WTC11 (cell line): ENCODE results near the gene NOC2L.

Source experiments
- GABPB1 ChIP-seq: sonication (generic); formaldehyde crosslinking; IDR thresholded peaks from 2 replicates; pipeline ENCODE4 v1.8.1; 2023; ENCODE audit warnings: mild to moderate bottlenecking, missing genetic modification reagents
- JUN ChIP-seq: sonication (generic); formaldehyde crosslinking; IDR thresholded peaks from 2 replicates; pipeline ENCODE4 v1.8.0; 2023; ENCODE audit warnings: mild to moderate bottlenecking, missing genetic modification reagents
- SMAD4 ChIP-seq: sonication (generic); formaldehyde crosslinking; IDR thresholded peaks from 2 replicates; pipeline ENCODE4 v1.8.0; 2022; ENCODE audit warnings: mild to moderate bottlenecking, missing genetic modification reagents
- ZNF396 ChIP-seq: fragments of 250-450 bp; sonication (Bioruptor Pico); IDR thresholded peaks from 2 replicates; pipeline ENCODE4 v1.8.0; 2021; ENCODE audit warnings: mild to moderate bottlenecking, moderate library complexity, borderline replicate concordance
- ZNF416 ChIP-seq: fragments of 250-450 bp; sonication (Bioruptor Pico); IDR thresholded peaks from 2 replicates; pipeline ENCODE4 v1.9.0; 2021; ENCODE audit warnings: mild to moderate bottlenecking, inconsistent platforms
- TF ChIP-seq, protein P1 (sequence below): sonication (generic); formaldehyde crosslinking; IDR thresholded peaks from 2 replicates; pipeline ENCODE4 v1.8.0; 2022; ENCODE audit warnings: mild to moderate bottlenecking, missing genetic modification reagents
- TF ChIP-seq, protein P2 (sequence below): fragments of 200-600 bp; IDR thresholded peaks from 2 replicates; pipeline ENCODE4 v1.8.0; 2022; ENCODE audit warnings: antibody characterized with exemption
- TF ChIP-seq, protein P3 (sequence below): sonication (generic); formaldehyde crosslinking; IDR thresholded peaks from 2 replicates; pipeline ENCODE4 v1.8.1; 2023; ENCODE audit warnings: mild to moderate bottlenecking, missing genetic modification reagents, moderate library complexity
- TF ChIP-seq, protein P4 (sequence below): sonication (generic); formaldehyde crosslinking; IDR thresholded peaks from 2 replicates; pipeline ENCODE4 v1.8.0; 2022; ENCODE audit warnings: mild to moderate bottlenecking, missing genetic modification reagents

DNA sequence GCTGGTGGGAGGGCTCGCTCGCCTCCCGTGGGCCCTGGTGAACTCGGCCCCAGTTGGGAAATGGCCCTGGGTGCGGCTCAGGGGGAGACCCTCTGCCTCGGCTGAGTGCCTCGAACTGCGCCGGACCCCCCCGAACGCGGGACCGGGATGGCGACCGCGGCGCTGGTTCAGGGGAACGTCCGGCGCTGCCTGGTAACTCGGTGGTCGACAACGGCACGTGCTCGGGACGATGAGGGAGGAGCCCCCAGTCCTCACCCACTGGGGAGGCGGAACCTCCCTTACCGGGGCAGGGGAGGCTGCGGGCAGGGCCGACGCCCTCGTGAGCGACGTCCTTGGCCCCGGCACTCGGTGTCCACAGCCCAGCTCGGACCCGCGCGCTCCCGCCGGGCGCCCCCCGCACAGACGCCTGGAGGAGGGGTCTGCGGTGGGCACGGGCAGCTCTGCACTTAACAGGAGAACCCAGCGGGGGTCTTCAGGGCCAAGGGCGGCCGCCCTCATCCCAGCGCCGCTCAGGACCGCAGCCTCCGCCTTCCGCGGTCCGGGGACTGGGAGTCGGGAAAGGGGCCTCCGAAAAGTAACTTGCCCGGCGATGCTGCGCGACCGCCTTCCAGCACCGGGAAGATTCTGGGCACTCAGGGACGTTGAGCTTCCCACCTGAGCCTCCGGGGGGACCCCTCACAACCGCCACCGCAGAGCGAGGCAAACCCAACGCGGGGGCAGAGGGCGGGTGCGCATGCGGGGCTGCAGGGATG, 39.1 kb upstream of the NOC2L start:
- TF ChIP-seq, protein P1, sequence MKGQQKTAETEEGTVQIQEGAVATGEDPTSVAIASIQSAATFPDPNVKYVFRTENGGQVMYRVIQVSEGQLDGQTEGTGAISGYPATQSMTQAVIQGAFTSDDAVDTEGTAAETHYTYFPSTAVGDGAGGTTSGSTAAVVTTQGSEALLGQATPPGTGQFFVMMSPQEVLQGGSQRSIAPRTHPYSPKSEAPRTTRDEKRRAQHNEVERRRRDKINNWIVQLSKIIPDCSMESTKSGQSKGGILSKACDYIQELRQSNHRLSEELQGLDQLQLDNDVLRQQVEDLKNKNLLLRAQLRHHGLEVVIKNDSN (CRISPR knock-in tag) = no peak
- TF ChIP-seq, protein P2, sequence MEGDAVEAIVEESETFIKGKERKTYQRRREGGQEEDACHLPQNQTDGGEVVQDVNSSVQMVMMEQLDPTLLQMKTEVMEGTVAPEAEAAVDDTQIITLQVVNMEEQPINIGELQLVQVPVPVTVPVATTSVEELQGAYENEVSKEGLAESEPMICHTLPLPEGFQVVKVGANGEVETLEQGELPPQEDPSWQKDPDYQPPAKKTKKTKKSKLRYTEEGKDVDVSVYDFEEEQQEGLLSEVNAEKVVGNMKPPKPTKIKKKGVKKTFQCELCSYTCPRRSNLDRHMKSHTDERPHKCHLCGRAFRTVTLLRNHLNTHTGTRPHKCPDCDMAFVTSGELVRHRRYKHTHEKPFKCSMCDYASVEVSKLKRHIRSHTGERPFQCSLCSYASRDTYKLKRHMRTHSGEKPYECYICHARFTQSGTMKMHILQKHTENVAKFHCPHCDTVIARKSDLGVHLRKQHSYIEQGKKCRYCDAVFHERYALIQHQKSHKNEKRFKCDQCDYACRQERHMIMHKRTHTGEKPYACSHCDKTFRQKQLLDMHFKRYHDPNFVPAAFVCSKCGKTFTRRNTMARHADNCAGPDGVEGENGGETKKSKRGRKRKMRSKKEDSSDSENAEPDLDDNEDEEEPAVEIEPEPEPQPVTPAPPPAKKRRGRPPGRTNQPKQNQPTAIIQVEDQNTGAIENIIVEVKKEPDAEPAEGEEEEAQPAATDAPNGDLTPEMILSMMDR = no peak
- TF ChIP-seq, protein P3, sequence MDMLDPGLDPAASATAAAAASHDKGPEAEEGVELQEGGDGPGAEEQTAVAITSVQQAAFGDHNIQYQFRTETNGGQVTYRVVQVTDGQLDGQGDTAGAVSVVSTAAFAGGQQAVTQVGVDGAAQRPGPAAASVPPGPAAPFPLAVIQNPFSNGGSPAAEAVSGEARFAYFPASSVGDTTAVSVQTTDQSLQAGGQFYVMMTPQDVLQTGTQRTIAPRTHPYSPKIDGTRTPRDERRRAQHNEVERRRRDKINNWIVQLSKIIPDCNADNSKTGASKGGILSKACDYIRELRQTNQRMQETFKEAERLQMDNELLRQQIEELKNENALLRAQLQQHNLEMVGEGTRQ (CRISPR knock-in tag) = 0 out of 2 replicates have a peak, but pooled peaks have one; percentile 7
- no peak for TF ChIP-seq ZNF416
- no peak for TF ChIP-seq JUN (CRISPR knock-in tag)
- no peak for TF ChIP-seq GABPB1 (CRISPR knock-in tag)
- no peak for TF ChIP-seq ZNF396 (CRISPR knock-in tag)
- TF ChIP-seq, protein P4, sequence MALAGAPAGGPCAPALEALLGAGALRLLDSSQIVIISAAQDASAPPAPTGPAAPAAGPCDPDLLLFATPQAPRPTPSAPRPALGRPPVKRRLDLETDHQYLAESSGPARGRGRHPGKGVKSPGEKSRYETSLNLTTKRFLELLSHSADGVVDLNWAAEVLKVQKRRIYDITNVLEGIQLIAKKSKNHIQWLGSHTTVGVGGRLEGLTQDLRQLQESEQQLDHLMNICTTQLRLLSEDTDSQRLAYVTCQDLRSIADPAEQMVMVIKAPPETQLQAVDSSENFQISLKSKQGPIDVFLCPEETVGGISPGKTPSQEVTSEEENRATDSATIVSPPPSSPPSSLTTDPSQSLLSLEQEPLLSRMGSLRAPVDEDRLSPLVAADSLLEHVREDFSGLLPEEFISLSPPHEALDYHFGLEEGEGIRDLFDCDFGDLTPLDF = no peak
- no peak for TF ChIP-seq SMAD4
